Chondrocyte (in vitro differentiated cells): Measurements from ENCODE around the gene FAM43A. TPM values are rescaled to one million over a fixed set of nuclear protein-coding genes. Genes with fewer than 3 reads are reported as not detected.

Experiments
- DNase-seq: peaks from one replicate; pipeline ENCODE4 v3.0.0; 2021; ENCODE audit warnings: mixed read lengths, low spot score
- H3K27ac Mint-ChIP-seq: one replicate; pipeline ENCODE4 v1.8.0; 2021; ENCODE audit warnings: mild to moderate bottlenecking, moderate library complexity, mixed read lengths; ENCODE audit not compliant: unreplicated experiment
- H3K27me3 Mint-ChIP-seq: 2 replicates; pipeline ENCODE4 v1.8.0; 2021; ENCODE audit warnings: low read depth, mixed read lengths
- H3K36me3 Mint-ChIP-seq: 2 replicates; pipeline ENCODE4 v1.8.0; 2021; ENCODE audit warnings: low read depth, mixed read lengths
- H3K4me1 Mint-ChIP-seq: 2 replicates; pipeline ENCODE4 v1.8.0; 2021; ENCODE audit warnings: low read depth, mild to moderate bottlenecking, mixed read lengths
- H3K4me3 Mint-ChIP-seq: one replicate; pipeline ENCODE4 v1.8.0; 2021; ENCODE audit warnings: mild to moderate bottlenecking, moderate library complexity, mixed read lengths; ENCODE audit not compliant: unreplicated experiment
- H3K9me3 Mint-ChIP-seq: 2 replicates; pipeline ENCODE4 v1.8.0; 2021; ENCODE audit warnings: low read depth, mixed read lengths
- CTCF ChIP-seq: fragments of 200-600 bp; sonication (generic); IDR thresholded peaks from 2 replicates; pipeline ENCODE4 v1.5.0; 2021; ENCODE audit warnings: antibody characterized with exemption, mild to moderate bottlenecking, moderate library complexity
- total RNA-seq: library from RNA; stranded (reverse); gene quantifications from 3 replicates; pipeline ENCODE4 v1.2.1, GENCODE V29; 2021

The FAM43A gene
- total RNA-seq, 1 donor from 2014 or later: 25.3 TPM

GRCh38 chr3:194714564-194714963 lies 28.9 kb downstream of the FAM43A start:
- DNase-seq: no peak
- Mint-ChIP-seq H3K9me3 (no peaks in the 10 kb centered on the region), H3K27me3 (no peaks in the 10 kb centered on the region), H3K4me3 (no peak overlapping the region), H3K36me3 (no peaks in the 10 kb centered on the region), H3K27ac (peak overlapping the region; percentile 95), H3K4me1 (peaks cover 49% of the 10 kb centered on the region)
- no peak for TF ChIP-seq CTCF

- H3K4me3 Mint-ChIP-seq: no peak overlapping the region
- peak overlapping the region; percentile 95 for H3K27ac Mint-ChIP-seq
- no peaks in the 10 kb centered on the region for H3K27me3 Mint-ChIP-seq
These were observed 29.5 kb downstream of the FAM43A start for GRCh38 chr3:194715022-194715800.

GRCh38 chr3:194718079-194718478 lies 32.4 kb downstream of the FAM43A start:
- Mint-ChIP-seq H3K27me3 (no peaks in the 10 kb centered on the region), H3K27ac (no peak overlapping the region), H3K4me1 (peaks cover 31% of the 10 kb centered on the region), H3K36me3 (no peaks in the 10 kb centered on the region), H3K4me3 (no peak overlapping the region), H3K9me3 (no peaks in the 10 kb centered on the region)
- DNase-seq: no peak
- TF ChIP-seq CTCF: no peak

More at GRCh38 chr3:194715022-194715800, 29.5 kb downstream of the FAM43A start:
- DNase-seq: no peak
- Mint-ChIP-seq H3K9me3 (no peaks in the 10 kb centered on the region), H3K4me1 (peaks cover 49% of the 10 kb centered on the region), H3K36me3 (no peaks in the 10 kb centered on the region)
- no peak for TF ChIP-seq CTCF

GRCh38 chr3:194720048-194720447 lies 34.4 kb downstream of the FAM43A start:
- H3K9me3 Mint-ChIP-seq: no peaks in the 10 kb centered on the region
- no peak for DNase-seq
- peaks cover 12% of the 10 kb centered on the region for H3K4me1 Mint-ChIP-seq
- no peaks in the 10 kb centered on the region for H3K36me3 Mint-ChIP-seq
- no peaks in the 10 kb centered on the region for H3K27me3 Mint-ChIP-seq
- no peak for TF ChIP-seq CTCF
- no peak overlapping the region for H3K27ac Mint-ChIP-seq
- H3K4me3 Mint-ChIP-seq: no peak overlapping the region

GRCh38 chr3:194723846-194724618 lies 38.3 kb downstream of the FAM43A start:
- H3K9me3 Mint-ChIP-seq: no peaks in the 10 kb centered on the region
- no peak overlapping the region for H3K27ac Mint-ChIP-seq
- H3K4me3 Mint-ChIP-seq: no peak overlapping the region
- H3K4me1 Mint-ChIP-seq: no peaks in the 10 kb centered on the region
- no peak for DNase-seq
- peaks cover under 1% of the 10 kb centered on the region for H3K27me3 Mint-ChIP-seq
- H3K36me3 Mint-ChIP-seq: no peaks in the 10 kb centered on the region
- TF ChIP-seq CTCF: no peak
